GM23338 (cell line): ENCODE measurements around the gene FBRSL1. TPM values are rescaled to one million over a fixed set of nuclear protein-coding genes. Genes with fewer than 3 reads are reported as not detected.

ENCODE experiments used
- ATAC-seq: fragments of 200-7000 bp; cut with Tn5 transposase; 3 replicates; pipeline ENCODE4 v1.9.1; 2020
- DNase-seq: peaks from one replicate; pipeline ENCODE4 v3.0.0-alpha.2; 2015; ENCODE audit warnings: low spot score
- H2AFZ ChIP-seq: fragments of 200-600 bp; sonication (generic); 2 replicates; pipeline ENCODE4 v1.8.0; 2016; ENCODE audit warnings: antibody characterized with exemption, mild to moderate bottlenecking, moderate library complexity
- H3F3A ChIP-seq: fragments of 200-600 bp; sonication (generic); replicated peaks from 2 replicates; pipeline ENCODE4 v1.8.0; 2017; ENCODE audit warnings: antibody characterized with exemption, mixed run types, low read depth
- H3K27ac ChIP-seq: fragments of 200-600 bp; sonication (generic); 2 replicates; pipeline ENCODE4 v1.6.1; 2016; ENCODE audit warnings: low read depth
- H3K27me3 ChIP-seq: fragments of 200-600 bp; sonication (generic); 2 replicates; pipeline ENCODE4 v1.8.0; 2016; ENCODE audit warnings: mild to moderate bottlenecking, mixed run types, moderate library complexity; ENCODE audit not compliant: insufficient read depth
- H3K36me3 ChIP-seq: fragments of 200-600 bp; sonication (generic); 2 replicates; pipeline ENCODE4 v1.8.0; 2016; ENCODE audit warnings: mild to moderate bottlenecking; ENCODE audit not compliant: insufficient read depth
- H3K4me1 ChIP-seq: fragments of 200-600 bp; sonication (generic); 2 replicates; pipeline ENCODE4 v1.8.0; 2016; ENCODE audit warnings: mild to moderate bottlenecking, moderate library complexity; ENCODE audit not compliant: insufficient read depth
- H3K4me2 ChIP-seq: fragments of 200-600 bp; sonication (generic); 2 replicates; pipeline ENCODE4 v1.7.1; 2017; ENCODE audit warnings: mixed run types
- H3K4me3 ChIP-seq: fragments of 200-600 bp; sonication (generic); 2 replicates; pipeline ENCODE4 v1.6.1; 2016; ENCODE audit warnings: mixed run types
- H3K79me2 ChIP-seq: fragments of 200-600 bp; sonication (generic); replicated peaks from 2 replicates; pipeline ENCODE4 v1.8.0; 2017; ENCODE audit warnings: mild to moderate bottlenecking; ENCODE audit not compliant: insufficient read depth
- H3K9me2 ChIP-seq: fragments of 200-600 bp; sonication (generic); 2 replicates; pipeline ENCODE4 v1.8.0; 2017; ENCODE audit not compliant: insufficient read depth
- H4K20me1 ChIP-seq: fragments of 200-600 bp; sonication (generic); replicated peaks from 2 replicates; pipeline ENCODE4 v1.8.0; 2017; ENCODE audit warnings: mild to moderate bottlenecking; ENCODE audit not compliant: insufficient read depth
- H3K27ac Mint-ChIP-seq: 2 replicates; pipeline ENCODE4 v1.8.0; 2020; ENCODE audit warnings: inconsistent platforms, mild to moderate bottlenecking, moderate library complexity, mixed read lengths
- H3K27me3 Mint-ChIP-seq: 3 replicates; pipeline ENCODE4 v1.8.0; 2022; ENCODE audit warnings: low read depth, mild to moderate bottlenecking, moderate library complexity, mixed read lengths, inconsistent platforms; ENCODE audit not compliant: insufficient read depth, poor library complexity
- H3K36me3 Mint-ChIP-seq: 3 replicates; pipeline ENCODE4 v1.8.0; 2021; ENCODE audit warnings: low read depth, mild to moderate bottlenecking, inconsistent platforms, moderate library complexity, mixed read lengths
- H3K4me1 Mint-ChIP-seq: 3 replicates; pipeline ENCODE4 v1.8.0; 2020; ENCODE audit warnings: mild to moderate bottlenecking, inconsistent platforms, mixed read lengths
- H3K4me3 Mint-ChIP-seq: 3 replicates; pipeline ENCODE4 v1.8.0; 2021; ENCODE audit warnings: moderate library complexity, mild to moderate bottlenecking, inconsistent platforms, mixed read lengths
- H3K9me3 Mint-ChIP-seq: 3 replicates; pipeline ENCODE4 v1.8.0; 2020; ENCODE audit warnings: moderate library complexity, mild to moderate bottlenecking, inconsistent platforms, mixed read lengths
- NANOG ChIP-seq: IDR thresholded peaks from 2 replicates; pipeline ENCODE4 v1.6.1; 2016; ENCODE audit warnings: antibody characterized with exemption, borderline replicate concordance
- POLR2AphosphoS5 ChIP-seq: IDR thresholded peaks from 2 replicates; pipeline ENCODE4 v1.6.1; 2016; ENCODE audit warnings: antibody characterized with exemption, low read depth
- REST ChIP-seq: IDR thresholded peaks from one replicate; pipeline ENCODE4 v1.6.1; 2018; ENCODE audit warnings: antibody characterized with exemption; ENCODE audit not compliant: unreplicated experiment
- ZNF114 ChIP-seq: fragments of 250-450 bp; sonication (Bioruptor Pico); IDR thresholded peaks from 2 replicates; pipeline ENCODE4 v1.5.0; 2020; ENCODE audit warnings: mild to moderate bottlenecking, moderate library complexity
- ZNF462 ChIP-seq: fragments of 250-450 bp; sonication (Bioruptor Pico); IDR thresholded peaks from 2 replicates; pipeline ENCODE4 v1.5.0; 2020; ENCODE audit warnings: mild to moderate bottlenecking, moderate library complexity
- polyA plus RNA-seq: library from polyadenylated mRNA; unstranded; fragments of >200 nt; fragmentation: Nextera tagmentation; extraction: Ambion mirVana; gene quantifications from 2 replicates; pipeline ENCODE4 v1.2.1, GENCODE V29; 2016
- total RNA-seq: library from RNA; depleted of rRNA; stranded (reverse); fragments of >200 nt; shearing (Covaris generic); gene quantifications from 2 replicates; pipeline ENCODE4 v1.2.3, GENCODE V29; 2014
- TF ChIP-seq, protein P1 (sequence below), 2 experiments: fragments of 200-600 bp in 1 of 2; sonication (generic) in 1 of 2; conservative IDR thresholded peaks; 2 replicates each; pipeline versions ENCODE4 v1.5.1 to v1.6.1; 2016 to 2017; ENCODE audit warnings: antibody characterized with exemption in 2 of 2, low read depth in 2 of 2, mild to moderate bottlenecking in 2 of 2, moderate library complexity in 1 of 2

Gene FBRSL1
- total and polyA plus RNA-seq, 2 experiments from 2014 or later, result 37.8 to 89.8 TPM

GRCh38 chr12:132512197-132513069 is 22.5 kb downstream of the FBRSL1 start:
- Histone ChIP-seq H3K9me2 (no peaks in the 10 kb centered on the region), H3K4me1 (peaks cover 1% of the 10 kb centered on the region; the same call in 1 of the 2 replicates), H3F3A (no peaks in the 10 kb centered on the region), H4K20me1 (peaks cover 5% of the 10 kb centered on the region), H3K4me3 (no peak overlapping the region), H3K4me2 (no peak overlapping the region), H3K27ac (no peak overlapping the region), H2AFZ (no peak overlapping the region), H3K27me3 (peaks cover 11% of the 10 kb centered on the region; the same call in 1 of the 2 replicates), H3K79me2 (peaks cover 4% of the 10 kb centered on the region; the same call in 1 of the 2 replicates), H3K36me3 (no peaks in the 10 kb centered on the region)
- H3K27me3 Mint-ChIP-seq, result peaks cover 20% of the 10 kb centered on the region
- H3K9me3 Mint-ChIP-seq, result peaks cover 7% of the 10 kb centered on the region; the same call in 2 of the 3 replicates
- H3K4me1 Mint-ChIP-seq, result peaks cover 3% of the 10 kb centered on the region; the same call in 2 of the 3 replicates
- no peak overlapping the region for H3K27ac Mint-ChIP-seq
- no peak overlapping the region; the same call in 2 of the 3 replicates for H3K4me3 Mint-ChIP-seq
- DNase-seq (no peak), ATAC-seq (no peak)
- TF ChIP-seq ZNF462, result no peak
- no peak for TF ChIP-seq NANOG
- TF ChIP-seq, protein P1, sequence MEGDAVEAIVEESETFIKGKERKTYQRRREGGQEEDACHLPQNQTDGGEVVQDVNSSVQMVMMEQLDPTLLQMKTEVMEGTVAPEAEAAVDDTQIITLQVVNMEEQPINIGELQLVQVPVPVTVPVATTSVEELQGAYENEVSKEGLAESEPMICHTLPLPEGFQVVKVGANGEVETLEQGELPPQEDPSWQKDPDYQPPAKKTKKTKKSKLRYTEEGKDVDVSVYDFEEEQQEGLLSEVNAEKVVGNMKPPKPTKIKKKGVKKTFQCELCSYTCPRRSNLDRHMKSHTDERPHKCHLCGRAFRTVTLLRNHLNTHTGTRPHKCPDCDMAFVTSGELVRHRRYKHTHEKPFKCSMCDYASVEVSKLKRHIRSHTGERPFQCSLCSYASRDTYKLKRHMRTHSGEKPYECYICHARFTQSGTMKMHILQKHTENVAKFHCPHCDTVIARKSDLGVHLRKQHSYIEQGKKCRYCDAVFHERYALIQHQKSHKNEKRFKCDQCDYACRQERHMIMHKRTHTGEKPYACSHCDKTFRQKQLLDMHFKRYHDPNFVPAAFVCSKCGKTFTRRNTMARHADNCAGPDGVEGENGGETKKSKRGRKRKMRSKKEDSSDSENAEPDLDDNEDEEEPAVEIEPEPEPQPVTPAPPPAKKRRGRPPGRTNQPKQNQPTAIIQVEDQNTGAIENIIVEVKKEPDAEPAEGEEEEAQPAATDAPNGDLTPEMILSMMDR (conservative IDR thresholded peaks at IDR 0.05; ENCODE audit: low read depth in 2 of 2), result no peak
- TF ChIP-seq POLR2AphosphoS5, result no peak
- TF ChIP-seq REST, result no peak
- no peak for TF ChIP-seq ZNF114 (CRISPR knock-in tag)
- H3K36me3 Mint-ChIP-seq, result peaks cover 5% of the 10 kb centered on the region; the same call in 2 of the 3 replicates
